Osteoblast (primary cell): ENCODE measurements around the gene EXOSC1. TPM values are rescaled to one million over a fixed set of nuclear protein-coding genes. Genes with fewer than 3 reads are reported as not detected.

Experiments
- DNase-seq: peaks from one replicate; pipeline ENCODE4 v3.0.0; 2011; ENCODE audit warnings: low spot score, mixed read lengths; ENCODE audit not compliant: insufficient read length; ENCODE audit errors: missing footprints
- H2AFZ ChIP-seq: 2 replicates; pipeline ENCODE4 v1.6.0; 2011; ENCODE audit warnings: mild to moderate bottlenecking, low read length
- H3K27ac ChIP-seq: 2 replicates; pipeline ENCODE4 v1.5.1; 2011; ENCODE audit warnings: mild to moderate bottlenecking, low read depth, low read length, moderate library complexity
- H3K27me3 ChIP-seq: 2 replicates; pipeline ENCODE4 v1.6.0; 2012; ENCODE audit warnings: mild to moderate bottlenecking, control low read depth, inconsistent platforms, low read length, moderate library complexity; ENCODE audit not compliant: insufficient read depth
- H3K36me3 ChIP-seq: 2 replicates; pipeline ENCODE4 v1.5.1; 2011; ENCODE audit warnings: mild to moderate bottlenecking, low read length, control low read depth, moderate library complexity; ENCODE audit not compliant: insufficient read depth
- H3K4me1 ChIP-seq: 2 replicates; pipeline ENCODE4 v1.5.1; 2011; ENCODE audit warnings: mild to moderate bottlenecking, low read length, control low read depth, moderate library complexity; ENCODE audit not compliant: insufficient read depth
- H3K4me2 ChIP-seq: 2 replicates; pipeline ENCODE4 v1.6.0; 2011; ENCODE audit warnings: mild to moderate bottlenecking, low read length; ENCODE audit not compliant: insufficient read depth
- H3K4me3 ChIP-seq: fragments of 200-600 bp; sonication (generic); 3 replicates; pipeline ENCODE4 v1.5.1; 2012; ENCODE audit warnings: mild to moderate bottlenecking, low read length, inconsistent platforms; ENCODE audit not compliant: insufficient read depth
- H3K79me2 ChIP-seq: 2 replicates; pipeline ENCODE4 v1.6.0; 2012; ENCODE audit warnings: mild to moderate bottlenecking, low read length, control low read depth, inconsistent platforms; ENCODE audit not compliant: insufficient read depth
- H3K9me3 ChIP-seq: 2 replicates; pipeline ENCODE4 v1.5.1; 2011; ENCODE audit warnings: low read depth, low read length, control low read depth
- H4K20me1 ChIP-seq: 2 replicates; pipeline ENCODE4 v1.6.0; 2012; ENCODE audit warnings: mild to moderate bottlenecking, low read length, control low read depth; ENCODE audit not compliant: insufficient read depth
- total RNA-seq: library from RNA; depleted of rRNA; stranded (reverse); fragments of >200 nt; gene quantifications from 2 replicates; pipeline ENCODE4 v1.2.3, GENCODE V29; 2012
- TF ChIP-seq, protein P1 (sequence below): IDR thresholded peaks from 2 replicates; pipeline ENCODE4 v1.5.1; 2011; ENCODE audit warnings: mild to moderate bottlenecking, low read depth, low read length, moderate library complexity; ENCODE audit errors: extremely low read depth

Gene EXOSC1
- total RNA-seq, 1 donor, result 40.2 TPM

DNA sequence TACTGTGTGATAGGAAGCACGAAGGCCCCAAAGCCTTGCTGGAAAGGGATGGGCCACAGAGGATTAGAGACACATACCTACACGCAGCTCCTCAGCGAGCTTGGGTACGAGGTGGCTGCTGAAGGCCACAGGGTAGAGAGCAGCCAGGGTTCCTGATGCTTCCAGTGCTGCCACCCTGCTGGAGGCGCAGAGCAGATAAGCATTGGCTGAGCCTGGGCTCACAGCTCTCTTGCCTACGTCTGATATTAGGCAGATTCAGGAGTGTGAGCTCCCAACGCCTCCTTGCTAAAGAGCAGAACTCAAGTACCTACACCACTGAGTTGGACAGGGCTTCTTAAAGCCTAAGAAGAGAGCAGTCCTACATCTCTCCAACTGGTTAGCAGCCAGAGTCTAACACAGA lies 20.2 kb upstream of the EXOSC1 start:
- Histone ChIP-seq H3K4me3 (no peak overlapping the region), H3K27me3 (no peaks in the 10 kb centered on the region), H3K27ac (no peak overlapping the region), H4K20me1 (peaks cover 9% of the 10 kb centered on the region), H3K36me3 (peaks cover 93% of the 10 kb centered on the region), H3K79me2 (peaks cover 3% of the 10 kb centered on the region), H3K4me2 (no peak overlapping the region), H3K4me1 (peaks cover 4% of the 10 kb centered on the region), H3K9me3 (no peaks in the 10 kb centered on the region), H2AFZ (no peak overlapping the region)
- TF ChIP-seq, protein P1, sequence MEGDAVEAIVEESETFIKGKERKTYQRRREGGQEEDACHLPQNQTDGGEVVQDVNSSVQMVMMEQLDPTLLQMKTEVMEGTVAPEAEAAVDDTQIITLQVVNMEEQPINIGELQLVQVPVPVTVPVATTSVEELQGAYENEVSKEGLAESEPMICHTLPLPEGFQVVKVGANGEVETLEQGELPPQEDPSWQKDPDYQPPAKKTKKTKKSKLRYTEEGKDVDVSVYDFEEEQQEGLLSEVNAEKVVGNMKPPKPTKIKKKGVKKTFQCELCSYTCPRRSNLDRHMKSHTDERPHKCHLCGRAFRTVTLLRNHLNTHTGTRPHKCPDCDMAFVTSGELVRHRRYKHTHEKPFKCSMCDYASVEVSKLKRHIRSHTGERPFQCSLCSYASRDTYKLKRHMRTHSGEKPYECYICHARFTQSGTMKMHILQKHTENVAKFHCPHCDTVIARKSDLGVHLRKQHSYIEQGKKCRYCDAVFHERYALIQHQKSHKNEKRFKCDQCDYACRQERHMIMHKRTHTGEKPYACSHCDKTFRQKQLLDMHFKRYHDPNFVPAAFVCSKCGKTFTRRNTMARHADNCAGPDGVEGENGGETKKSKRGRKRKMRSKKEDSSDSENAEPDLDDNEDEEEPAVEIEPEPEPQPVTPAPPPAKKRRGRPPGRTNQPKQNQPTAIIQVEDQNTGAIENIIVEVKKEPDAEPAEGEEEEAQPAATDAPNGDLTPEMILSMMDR, result no peak
- no peak for DNase-seq

DNA sequence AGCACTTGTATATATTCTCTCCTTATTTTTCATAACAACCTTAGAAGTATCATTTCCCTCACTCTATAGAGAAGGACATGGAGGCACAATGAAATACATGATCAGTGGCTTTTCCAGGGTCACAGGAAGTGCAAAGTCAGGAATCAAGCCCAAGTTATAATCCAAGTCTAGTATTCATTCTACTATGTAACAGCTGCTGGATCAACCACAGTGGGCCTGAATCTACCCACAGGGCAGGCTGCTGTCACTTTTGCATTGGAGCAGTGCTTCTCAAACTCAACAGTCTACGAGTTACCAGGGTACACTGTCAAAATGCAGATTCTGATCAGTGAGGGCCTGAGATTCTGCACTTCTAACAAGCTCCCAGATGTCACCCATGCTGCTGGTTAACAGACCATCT lies 18.4 kb upstream of the EXOSC1 start:
- H4K20me1 ChIP-seq, result peaks cover 10% of the 10 kb centered on the region
- no peak overlapping the region for H3K4me3 ChIP-seq
- peak overlapping the region; percentile 32 for H3K27ac ChIP-seq
- H3K4me2 ChIP-seq, result no peak overlapping the region
- no peak for DNase-seq
- H3K36me3 ChIP-seq, result peaks cover 94% of the 10 kb centered on the region
- H3K79me2 ChIP-seq, result peaks cover 5% of the 10 kb centered on the region
- no peak overlapping the region for H2AFZ ChIP-seq
- no peaks in the 10 kb centered on the region for H3K9me3 ChIP-seq
- peaks cover 4% of the 10 kb centered on the region for H3K4me1 ChIP-seq
- TF ChIP-seq, protein P1, result no peak
- no peaks in the 10 kb centered on the region for H3K27me3 ChIP-seq

DNA sequence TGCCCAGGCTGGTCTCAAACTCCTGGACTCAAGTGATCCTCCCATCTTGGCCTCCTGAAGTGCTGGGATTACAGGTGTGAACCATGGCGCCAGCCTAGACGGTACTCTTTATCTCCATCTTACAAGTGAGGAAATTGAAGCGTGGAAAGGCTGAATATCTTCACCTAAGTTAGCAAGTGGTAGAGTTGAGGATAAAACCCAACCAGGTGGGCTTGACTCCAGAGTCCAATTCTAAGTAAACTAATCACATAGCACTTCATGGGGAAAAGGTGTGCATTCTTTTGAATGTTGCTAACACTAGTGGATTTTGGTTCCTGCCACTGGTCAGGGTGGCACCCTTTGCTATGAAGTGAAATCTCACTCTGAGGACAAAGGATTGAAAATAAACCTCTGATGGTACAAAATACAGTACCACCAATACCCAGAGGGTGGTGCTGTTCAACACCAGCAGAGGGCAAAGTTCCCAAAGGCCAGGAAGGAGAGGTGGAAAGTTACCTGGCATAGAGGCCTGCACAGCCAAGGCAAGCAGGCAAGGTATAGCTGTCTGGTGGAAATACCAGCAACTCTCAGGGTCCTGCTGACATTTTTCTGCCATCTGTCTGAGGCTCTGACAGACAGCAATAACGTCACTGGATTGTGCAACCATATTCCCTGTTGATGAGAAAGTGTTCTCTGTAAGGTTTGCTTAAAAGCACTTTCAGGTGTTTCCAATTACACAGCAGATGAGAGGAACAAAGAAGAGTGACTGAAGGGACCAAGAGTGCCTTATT lies 17.7 kb upstream of the EXOSC1 start:
- no peak overlapping the region for H3K4me2 ChIP-seq
- no peaks in the 10 kb centered on the region for H3K9me3 ChIP-seq
- H4K20me1 ChIP-seq, result peaks cover 14% of the 10 kb centered on the region
- DNase-seq, result peak; percentile 69
- peaks cover 4% of the 10 kb centered on the region for H3K4me1 ChIP-seq
- no peak overlapping the region for H2AFZ ChIP-seq
- peaks cover 94% of the 10 kb centered on the region for H3K36me3 ChIP-seq
- peak overlapping the region; percentile 32 for H3K27ac ChIP-seq
- peaks cover 9% of the 10 kb centered on the region for H3K79me2 ChIP-seq
- no peak overlapping the region for H3K4me3 ChIP-seq
- no peaks in the 10 kb centered on the region for H3K27me3 ChIP-seq
- TF ChIP-seq, protein P1, result peak; percentile 90

DNA sequence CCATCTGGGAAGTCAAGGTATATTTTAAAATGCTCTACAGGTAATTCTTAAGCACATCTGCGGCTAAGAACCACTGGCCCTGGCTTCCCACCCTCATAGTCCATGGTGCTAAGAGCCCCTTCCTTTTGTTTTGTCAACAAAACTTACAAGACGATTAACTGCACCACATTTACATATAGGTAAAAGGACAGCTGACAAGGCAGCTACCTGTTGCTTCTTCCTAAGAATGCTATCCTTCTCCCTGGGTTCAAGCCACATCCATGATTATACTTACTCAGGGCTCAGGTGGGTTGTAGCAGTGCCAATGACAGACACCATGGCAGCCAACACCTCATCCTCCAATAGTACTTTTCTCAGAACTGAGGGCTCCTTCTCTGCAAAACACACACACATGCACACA lies 16.5 kb upstream of the EXOSC1 start:
- H3K4me3 ChIP-seq, result no peak overlapping the region
- peaks cover 9% of the 10 kb centered on the region for H3K79me2 ChIP-seq
- no peaks in the 10 kb centered on the region for H3K27me3 ChIP-seq
- no peak for DNase-seq
- H4K20me1 ChIP-seq, result peaks cover 14% of the 10 kb centered on the region
- H3K4me2 ChIP-seq, result no peak overlapping the region
- no peaks in the 10 kb centered on the region for H3K9me3 ChIP-seq
- peaks cover 89% of the 10 kb centered on the region for H3K36me3 ChIP-seq
- TF ChIP-seq, protein P1, result no peak
- H3K4me1 ChIP-seq, result peaks cover 4% of the 10 kb centered on the region
- no peak overlapping the region for H3K27ac ChIP-seq
- H2AFZ ChIP-seq, result no peak overlapping the region
